Airway epithelial cell (primary cell): ENCODE results near the gene SRRM3. TPM values are rescaled to one million over a fixed set of nuclear protein-coding genes. Genes with fewer than 3 reads are reported as not detected.

Source experiments
- total RNA-seq: library from RNA; depleted of rRNA; stranded (reverse); fragments of >200 nt; gene quantifications from 2 replicates; pipeline ENCODE4 v1.2.3, GENCODE V29; 2015

The SRRM3 gene
- 0.19 and 0.85 TPM in 2 replicates for total RNA-seq

DNA sequence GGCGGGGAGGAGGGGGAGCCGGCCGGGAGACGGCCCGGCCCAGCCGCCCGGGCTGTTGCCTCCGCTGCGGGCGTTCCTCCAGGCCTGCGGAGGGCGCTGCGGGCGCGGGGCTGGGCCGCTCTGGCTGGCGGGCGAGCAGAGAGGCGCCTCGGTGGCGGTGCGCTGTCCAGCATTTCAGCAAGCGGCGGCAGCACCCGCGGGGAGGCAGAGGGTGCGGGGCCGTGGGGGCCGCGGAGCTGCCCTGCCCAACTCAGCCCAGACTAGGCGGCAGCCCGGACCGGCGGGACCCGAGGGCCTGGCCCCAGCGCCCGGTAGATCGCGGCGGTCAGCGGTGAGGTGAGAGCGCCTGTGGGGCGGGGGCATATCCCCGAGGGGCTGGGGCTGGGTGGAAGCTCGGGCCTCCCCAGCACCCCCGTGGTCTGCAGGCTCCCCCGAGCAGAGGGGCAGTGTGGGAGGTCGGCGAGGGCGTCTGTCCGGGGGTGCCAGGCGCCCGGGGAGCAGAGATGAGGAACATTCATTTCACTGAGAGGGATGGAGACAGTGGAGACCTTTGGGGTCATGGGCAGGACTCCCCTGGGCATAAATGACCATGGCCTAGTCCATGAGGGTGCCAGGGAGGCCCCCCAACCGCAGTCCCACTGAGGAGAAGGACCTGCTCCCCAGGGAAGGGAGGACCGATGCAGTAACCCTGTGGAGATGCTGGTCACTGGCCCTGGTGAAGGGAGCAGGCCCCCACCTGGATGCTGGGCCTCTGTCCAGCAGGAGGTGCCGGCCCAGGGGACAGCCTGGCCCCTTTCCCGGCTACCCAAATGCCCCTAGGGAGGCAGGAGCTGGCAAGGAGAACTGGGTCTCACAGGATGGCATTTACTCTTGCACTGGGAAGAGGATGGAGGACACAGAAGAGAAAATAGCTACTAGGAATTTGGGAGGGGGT lies at the start of gene SRRM3:
SRRM3 (plus strand) TSS at position 165 of the 934 bp plus-strand sequence. CDS start 33,171 bp downstream, outside the sequence.

GRCh38 chr7:76302347-76303201 lies 100.9 kb downstream of the SRRM3 start, which contains the start of gene HSPB1:
Gene HSPB1, plus strand, starts transcription at chr7:76302673. Its CDS starts 40 bp downstream, at chr7:76302713.

Other genes with a start within 250 kb of the SRRM3 start
- 18.0 and 19.5 TPM in 2 replicates for gene TMEM120A, start 207.3 kb upstream of the SRRM3 start, total RNA-seq
- gene STYXL1, start 153.9 kb upstream of the SRRM3 start, total RNA-seq: 64.3 and 73.5 TPM in 2 replicates
- gene MDH2, start 153.8 kb upstream of the SRRM3 start, total RNA-seq: 173 and 222 TPM in 2 replicates
- 1,619 and 1,931 TPM in 2 replicates for gene HSPB1, start 100.8 kb downstream of the SRRM3 start, total RNA-seq
- gene YWHAG, start 157.1 kb downstream of the SRRM3 start, total RNA-seq: 68.9 and 78.9 TPM in 2 replicates
- 3.9 and 4.3 TPM in 2 replicates for gene SSC4D, start 207.8 kb downstream of the SRRM3 start, total RNA-seq
- gene ZP3, start 223.1 kb downstream of the SRRM3 start, total RNA-seq: 2.5 and 9.3 TPM in 2 replicates